Adrenal gland (tissue), 5 donors: ENCODE results near the gene FBXL20.

Experiments used
- CTCF ChIP-seq, 6 experiments: fragments of 450-650 bp in 4 of 6; fragments of 200-600 bp in 2 of 6; sonication (generic) in 1 of 6; IDR thresholded peaks; 1 replicate in 5 of 6; 2 replicates in 1 of 6; pipeline versions ENCODE4 v1.5.1 to v1.8.0; 2016 to 2021; ENCODE audit warnings: antibody characterized with exemption in 6 of 6, mild to moderate bottlenecking in 2 of 6, moderate library complexity in 1 of 6
- POLR2A ChIP-seq, 2 donors: fragments of 450-650 bp; IDR thresholded peaks; one replicate each; pipeline ENCODE4 v1.6.1; 2017; ENCODE audit warnings: antibody characterized with exemption in 2 of 2, mild to moderate bottlenecking in 2 of 2, moderate library complexity in 1 of 2
- donor health status: DM: no; HTN: no; CAD: no.

GRCh38 chr17:39227364-39227919 lies 174.0 kb downstream of the FBXL20 start:
- no peak for TF ChIP-seq CTCF (IDR thresholded peaks at IDR 0.05)
- no peak for TF ChIP-seq POLR2A (IDR thresholded peaks at IDR 0.05)
